WTC11 (cell line): ENCODE results near the gene CELSR1.

Experiments
- CREM ChIP-seq: sonication (generic); formaldehyde crosslinking; IDR thresholded peaks from 2 replicates; pipeline ENCODE4 v1.8.1; 2022; ENCODE audit warnings: mild to moderate bottlenecking, missing genetic modification reagents, moderate library complexity
- CTCF ChIP-seq: fragments of 200-600 bp; IDR thresholded peaks from 2 replicates; pipeline ENCODE4 v1.8.0; 2022; ENCODE audit warnings: antibody characterized with exemption
- EMX1 ChIP-seq: fragments of 250-450 bp; sonication (Bioruptor Pico); IDR thresholded peaks from 2 replicates; pipeline ENCODE4 v1.8.0; 2021; ENCODE audit warnings: mild to moderate bottlenecking
- FOXK1 ChIP-seq: sonication (generic); formaldehyde crosslinking; IDR thresholded peaks from 2 replicates; pipeline ENCODE4 v1.8.0; 2022; ENCODE audit warnings: mild to moderate bottlenecking, moderate library complexity, missing genetic modification reagents
- GABPB1 ChIP-seq: sonication (generic); formaldehyde crosslinking; IDR thresholded peaks from 2 replicates; pipeline ENCODE4 v1.8.1; 2023; ENCODE audit warnings: mild to moderate bottlenecking, missing genetic modification reagents
- NFYB ChIP-seq: sonication (generic); formaldehyde crosslinking; conservative IDR thresholded peaks from 2 replicates; pipeline ENCODE4 v1.8.0; 2022; ENCODE audit warnings: low read depth, missing genetic modification reagents
- NR1H2 ChIP-seq: sonication (generic); formaldehyde crosslinking; IDR thresholded peaks from 2 replicates; pipeline ENCODE4 v1.9.0; 2021; ENCODE audit warnings: mild to moderate bottlenecking, moderate library complexity, missing genetic modification reagents
- NR3C1 ChIP-seq: sonication (generic); formaldehyde crosslinking; conservative IDR thresholded peaks from 2 replicates; pipeline ENCODE4 v1.8.1; 2023; ENCODE audit warnings: low read depth, mild to moderate bottlenecking, missing genetic modification reagents
- USF1 ChIP-seq: sonication (generic); formaldehyde crosslinking; IDR thresholded peaks from 2 replicates; pipeline ENCODE4 v1.8.0; 2022; ENCODE audit warnings: mild to moderate bottlenecking, missing genetic modification reagents
- TF ChIP-seq, protein P1 (sequence below): sonication (generic); formaldehyde crosslinking; IDR thresholded peaks from 2 replicates; pipeline ENCODE4 v1.8.0; 2022; ENCODE audit warnings: mild to moderate bottlenecking, missing genetic modification reagents
- TF ChIP-seq, protein P2 (sequence below): sonication (generic); formaldehyde crosslinking; IDR thresholded peaks from 2 replicates; pipeline ENCODE4 v1.8.1; 2022; ENCODE audit warnings: mild to moderate bottlenecking, missing genetic modification reagents, moderate library complexity, borderline replicate concordance

DNA sequence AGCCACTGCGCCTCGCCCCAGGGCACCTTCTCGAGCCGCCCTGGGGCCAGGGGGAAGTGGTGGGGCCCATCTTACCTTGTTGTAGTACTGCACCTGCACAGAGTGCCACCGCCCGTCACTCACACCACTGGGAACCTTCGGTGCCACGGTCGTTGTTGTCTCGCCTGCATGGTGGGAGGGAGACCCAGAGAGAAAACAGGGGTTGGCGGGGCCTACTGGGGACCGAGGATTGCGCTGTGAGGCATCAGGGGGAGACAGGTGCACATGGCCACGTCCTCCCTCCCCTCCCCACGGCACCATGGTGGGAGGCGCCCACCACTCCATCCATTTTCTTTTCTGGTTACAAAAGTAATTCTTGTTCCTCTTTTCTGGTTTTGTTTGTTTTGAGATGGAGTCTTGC lies 104.1 kb downstream of the CELSR1 start:
- no peak for TF ChIP-seq USF1 (CRISPR knock-in tag)
- TF ChIP-seq CTCF: no peak
- no peak for TF ChIP-seq CREM (CRISPR knock-in tag)
- TF ChIP-seq, protein P1, sequence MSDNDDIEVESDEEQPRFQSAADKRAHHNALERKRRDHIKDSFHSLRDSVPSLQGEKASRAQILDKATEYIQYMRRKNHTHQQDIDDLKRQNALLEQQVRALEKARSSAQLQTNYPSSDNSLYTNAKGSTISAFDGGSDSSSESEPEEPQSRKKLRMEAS (CRISPR knock-in tag): no peak
- no peak for TF ChIP-seq EMX1
- no peak for TF ChIP-seq NFYB (CRISPR knock-in tag)
- no peak for TF ChIP-seq GABPB1 (CRISPR knock-in tag)
- TF ChIP-seq NR1H2 (CRISPR knock-in tag): no peak
- no peak for TF ChIP-seq FOXK1 (CRISPR knock-in tag)
- TF ChIP-seq, protein P2, sequence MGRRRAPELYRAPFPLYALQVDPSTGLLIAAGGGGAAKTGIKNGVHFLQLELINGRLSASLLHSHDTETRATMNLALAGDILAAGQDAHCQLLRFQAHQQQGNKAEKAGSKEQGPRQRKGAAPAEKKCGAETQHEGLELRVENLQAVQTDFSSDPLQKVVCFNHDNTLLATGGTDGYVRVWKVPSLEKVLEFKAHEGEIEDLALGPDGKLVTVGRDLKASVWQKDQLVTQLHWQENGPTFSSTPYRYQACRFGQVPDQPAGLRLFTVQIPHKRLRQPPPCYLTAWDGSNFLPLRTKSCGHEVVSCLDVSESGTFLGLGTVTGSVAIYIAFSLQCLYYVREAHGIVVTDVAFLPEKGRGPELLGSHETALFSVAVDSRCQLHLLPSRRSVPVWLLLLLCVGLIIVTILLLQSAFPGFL (CRISPR knock-in tag): no peak
- TF ChIP-seq NR3C1 (CRISPR knock-in tag): no peak
